SU-DHL-6 (cell line): Measurements from ENCODE around the gene BMP7.

ENCODE experiments used
- EZH2phosphoT487 ChIP-seq: fragments of 200-600 bp; sonication (generic), shearing (Covaris generic); conservative IDR thresholded peaks from 2 replicates; pipeline ENCODE4 v1.6.1; 2018; ENCODE audit warnings: mild to moderate bottlenecking, antibody characterized with exemption, low read length, moderate library complexity, mixed read lengths
- TF ChIP-seq, protein P1 (sequence below): fragments of 200-600 bp; sonication (generic); IDR thresholded peaks from one replicate; pipeline ENCODE4 v1.5.1; 2017; ENCODE audit warnings: antibody characterized with exemption, mild to moderate bottlenecking, low read length, moderate library complexity; ENCODE audit not compliant: insufficient read depth, poor library complexity, severe bottlenecking

- TF ChIP-seq, protein P1, sequence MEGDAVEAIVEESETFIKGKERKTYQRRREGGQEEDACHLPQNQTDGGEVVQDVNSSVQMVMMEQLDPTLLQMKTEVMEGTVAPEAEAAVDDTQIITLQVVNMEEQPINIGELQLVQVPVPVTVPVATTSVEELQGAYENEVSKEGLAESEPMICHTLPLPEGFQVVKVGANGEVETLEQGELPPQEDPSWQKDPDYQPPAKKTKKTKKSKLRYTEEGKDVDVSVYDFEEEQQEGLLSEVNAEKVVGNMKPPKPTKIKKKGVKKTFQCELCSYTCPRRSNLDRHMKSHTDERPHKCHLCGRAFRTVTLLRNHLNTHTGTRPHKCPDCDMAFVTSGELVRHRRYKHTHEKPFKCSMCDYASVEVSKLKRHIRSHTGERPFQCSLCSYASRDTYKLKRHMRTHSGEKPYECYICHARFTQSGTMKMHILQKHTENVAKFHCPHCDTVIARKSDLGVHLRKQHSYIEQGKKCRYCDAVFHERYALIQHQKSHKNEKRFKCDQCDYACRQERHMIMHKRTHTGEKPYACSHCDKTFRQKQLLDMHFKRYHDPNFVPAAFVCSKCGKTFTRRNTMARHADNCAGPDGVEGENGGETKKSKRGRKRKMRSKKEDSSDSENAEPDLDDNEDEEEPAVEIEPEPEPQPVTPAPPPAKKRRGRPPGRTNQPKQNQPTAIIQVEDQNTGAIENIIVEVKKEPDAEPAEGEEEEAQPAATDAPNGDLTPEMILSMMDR: no peak
- TF ChIP-seq EZH2phosphoT487: no peak
Measured at GRCh38 chr20:57197352-57198131, 68.9 kb downstream of the BMP7 start.
